PC-3 (cell line): ENCODE results near the gene FLYWCH1. TPM values are rescaled to one million over a fixed set of nuclear protein-coding genes. Genes with fewer than 3 reads are reported as not detected.

Experiments used
- ATAC-seq: fragments of 200-7000 bp; cut with Tn5 transposase; 2 replicates; pipeline ENCODE4 v1.9.1; 2020; ENCODE audit warnings: mild to moderate bottlenecking, moderate library complexity
- BruUV-seq: library from RNA; stranded (reverse); fragments of 400-500 nt; replicated peaks from 2 replicates; lab custom pipeline; 2021; lab: Mats Ljungman, UMichigan
- CTCF ChIA-PET: fragments of 300-600 bp; sonication (Branson Sonifier 250); formaldehyde crosslinking; loops from one replicate; lab custom pipeline; 2022; ENCODE audit warnings: antibody characterized with exemption; lab: Charles Lee
- POLR2A ChIA-PET: fragments of 300-600 bp; sonication (Branson Sonifier 250); formaldehyde crosslinking; loops from one replicate; lab custom pipeline; 2022; ENCODE audit warnings: antibody characterized with exemption; ENCODE audit not compliant: unreplicated experiment; lab: Charles Lee
- DNase-seq: peaks from one replicate; pipeline ENCODE4 v3.0.0-alpha.2; 2015
- H2AFZ ChIP-seq: fragments of 300-600 bp; sonication (generic); 2 replicates; pipeline ENCODE4 v1.6.0; 2016; ENCODE audit warnings: antibody characterized with exemption, low read length
- H3F3A ChIP-seq: fragments of 300-600 bp; sonication (generic); one replicate; pipeline ENCODE4 v1.6.0; 2017; ENCODE audit warnings: antibody characterized with exemption, low read length, control low read depth, mild to moderate bottlenecking; ENCODE audit not compliant: unreplicated experiment
- H3K27ac ChIP-seq: fragments of 300-600 bp; sonication (generic); 2 replicates; pipeline ENCODE4 v1.5.1; 2016; ENCODE audit warnings: mild to moderate bottlenecking, low read length
- H3K27me3 ChIP-seq: fragments of 300-600 bp; sonication (generic); 2 replicates; pipeline ENCODE4 v1.6.1; 2016; ENCODE audit warnings: low read length, mixed read lengths
- H3K36me3 ChIP-seq: fragments of 300-600 bp; sonication (generic); 2 replicates; pipeline ENCODE4 v1.6.1; 2016; ENCODE audit warnings: low read depth, mixed run types, low read length, mixed read lengths
- H3K4me1 ChIP-seq: fragments of 300-600 bp; sonication (generic); 2 replicates; pipeline ENCODE4 v1.5.1; 2016; ENCODE audit warnings: low read length; ENCODE audit not compliant: insufficient read depth
- H3K4me2 ChIP-seq: fragments of 300-600 bp; sonication (generic); 2 replicates; pipeline ENCODE4 v1.6.0; 2016; ENCODE audit warnings: low read length
- H3K4me3 ChIP-seq: fragments of 300-600 bp; sonication (generic); 2 replicates; pipeline ENCODE4 v1.5.1; 2016; ENCODE audit warnings: mild to moderate bottlenecking, low read length, mixed read lengths
- H3K79me2 ChIP-seq: fragments of 300-600 bp; sonication (generic); 2 replicates; pipeline ENCODE4 v1.6.1; 2017; ENCODE audit warnings: low read length, mixed read lengths
- H3K9ac ChIP-seq: fragments of 300-600 bp; sonication (generic); 2 replicates; pipeline ENCODE4 v1.6.0; 2016; ENCODE audit warnings: mild to moderate bottlenecking, low read length
- H3K9me2 ChIP-seq: fragments of 300-600 bp; sonication (generic); replicated peaks from 2 replicates; pipeline ENCODE4 v1.6.1; 2016; ENCODE audit warnings: mixed run types, low read length, mixed read lengths
- H3K9me3 ChIP-seq: fragments of 300-600 bp; sonication (generic); 2 replicates; pipeline ENCODE4 v1.6.1; 2016; ENCODE audit warnings: low read length, mixed read lengths
- H4K20me1 ChIP-seq: fragments of 300-600 bp; sonication (generic); 2 replicates; pipeline ENCODE4 v1.6.1; 2016; ENCODE audit warnings: low read length, mixed read lengths
- CTCF ChIP-seq: fragments of 300-600 bp; sonication (generic); conservative IDR thresholded peaks from 2 replicates; pipeline ENCODE4 v1.5.1; 2017; ENCODE audit warnings: antibody characterized with exemption, low read depth, mild to moderate bottlenecking, low read length
- EZH2 ChIP-seq: fragments of 300-600 bp; sonication (generic); IDR thresholded peaks from one replicate; pipeline ENCODE4 v1.6.1; 2017; ENCODE audit warnings: antibody characterized with exemption, mild to moderate bottlenecking, low read length; ENCODE audit not compliant: unreplicated experiment
- EZH2phosphoT487 ChIP-seq: fragments of 300-600 bp; sonication (generic); IDR thresholded peaks from 2 replicates; pipeline ENCODE4 v1.6.1; 2018; ENCODE audit warnings: mild to moderate bottlenecking, antibody characterized with exemption, low read length, borderline replicate concordance
- intact Hi-C: fragments of 100-400 bp; cut with micrococcal nuclease; formaldehyde crosslinking; loops from 2 replicates; pipeline ENCODE4 v1.9.0; 2023
- total RNA-seq: library from RNA; depleted of rRNA; stranded (reverse); fragments of >200 nt; gene quantifications from 2 replicates; pipeline ENCODE4 v1.2.3, GENCODE V29; 2014

The FLYWCH1 gene
- total RNA-seq, 1 experiment from 2014 or later, result 41.4 TPM

- TF ChIP-seq EZH2, result no peak
- TF ChIP-seq EZH2phosphoT487, result no peak
- TF ChIP-seq CTCF, result 0 out of 2 replicates have a peak, but pooled peaks have one; percentile 14
- CTCF ChIA-PET, result no interaction called here
Observed at GRCh38 chr16:2963723-2964474, 52.2 kb downstream of the FLYWCH1 start, which contains the start of gene KREMEN2. KREMEN2 (plus strand) TSS chr16:2964275; CDS start chr16:2964521, 246 bp downstream.

GRCh38 chr16:2964475-2965336 is 53.0 kb downstream of the FLYWCH1 start:
- POLR2A ChIA-PET, result interaction anchor here (0.9 kb wide), 1 partner anchor 53 kb away, joined by 4 read pairs; the partner anchor contains the start of gene FLYWCH1
- no peaks in the 10 kb centered on the region for H3K9me3 ChIP-seq
- H3K36me3 ChIP-seq, result no peaks in the 10 kb centered on the region
- H3K79me2 ChIP-seq, result no peaks in the 10 kb centered on the region
- no peak overlapping the region for H3K9ac ChIP-seq
- H3K4me3 ChIP-seq, result peak overlapping the region; percentile 74
- intact Hi-C loops, result loop anchor here (10.0 kb wide), 1 partner anchor 60 kb away; no protein-coding TSS in a partner anchor
- no TSS peak for BruUV-seq
- H3K27ac ChIP-seq, result no peak overlapping the region
- H3K9me2 ChIP-seq, result no peaks in the 10 kb centered on the region
- H3K4me2 ChIP-seq, result peak overlapping the region; percentile 98
- no peaks in the 10 kb centered on the region for H3F3A ChIP-seq
- no peaks in the 10 kb centered on the region for H3K27me3 ChIP-seq
- peak; percentile 28 for ATAC-seq
- 0 out of 2 replicates have a peak, but pooled peaks cover 13% of the 10 kb centered on the region for H3K4me1 ChIP-seq
- no peaks in the 10 kb centered on the region for H4K20me1 ChIP-seq
- TF ChIP-seq EZH2 (no peak), CTCF (peak; percentile 5; the same call in 1 of the 2 replicates)
- peak; percentile 71 for DNase-seq
- H2AFZ ChIP-seq, result peak overlapping the region; percentile 75
- CTCF ChIA-PET, result interaction anchor here (0.6 kb wide), 1 partner anchor 15 kb away, joined by 15 read pairs; no protein-coding TSS in a partner anchor

More at GRCh38 chr16:2963723-2964474, 52.2 kb downstream of the FLYWCH1 start, which contains the start of gene KREMEN2:
- H3K9ac ChIP-seq, result no peak within 1 kb of the TSS
- POLR2A ChIA-PET, result interaction anchor here (0.9 kb wide), 1 partner anchor 52 kb away, joined by 4 read pairs; the partner anchor contains the start of gene FLYWCH1
- H3K79me2 ChIP-seq, result no peaks in the 10 kb centered on the region
- H3K9me3 ChIP-seq, result no peaks in the 10 kb centered on the region
- no peaks in the 10 kb centered on the region for H4K20me1 ChIP-seq
- no peak within 1 kb of the TSS for H3K27ac ChIP-seq
- no peaks in the 10 kb centered on the region for H3K27me3 ChIP-seq
- no peaks in the 10 kb centered on the region for H3K9me2 ChIP-seq
- peak within 1 kb of the TSS; percentile 74 for H3K4me3 ChIP-seq
- BruUV-seq, result no TSS peak
- H2AFZ ChIP-seq, result peak within 1 kb of the TSS; percentile 75
- intact Hi-C loops, result loop anchor here (10.0 kb wide), 1 partner anchor 59 kb away; no protein-coding TSS in a partner anchor
- ATAC-seq (peak; percentile 47), DNase-seq (peak; percentile 73)
- H3K36me3 ChIP-seq, result no peaks in the 10 kb centered on the region
- no peaks in the 10 kb centered on the region for H3F3A ChIP-seq
- H3K4me1 ChIP-seq, result 0 out of 2 replicates have a peak, but pooled peaks cover 17% of the 10 kb centered on the region
- H3K4me2 ChIP-seq, result peak within 1 kb of the TSS; percentile 98
